Loucy (cell line): ENCODE results near the gene VAMP7.
A peak's percentile ranks its signal among the peaks of the same experiment; 100 is the strongest.

Experiments used
- H2AFZ ChIP-seq: fragments of 200-600 bp; sonication (generic); 2 replicates; pipeline ENCODE4 v1.6.0; 2016; ENCODE audit warnings: antibody characterized with exemption, mild to moderate bottlenecking, low read length, moderate library complexity
- H3F3A ChIP-seq: fragments of 200-600 bp; 2 replicates; pipeline ENCODE4 v1.6.0; 2016; ENCODE audit warnings: antibody characterized with exemption, low read depth, mild to moderate bottlenecking
- H3K27me3 ChIP-seq: fragments of 200-600 bp; sonication (generic); 2 replicates; pipeline ENCODE4 v1.6.1; 2014; ENCODE audit warnings: low read length, mild to moderate bottlenecking; ENCODE audit not compliant: insufficient read depth, poor library complexity, severe bottlenecking
- H3K36me3 ChIP-seq: fragments of 200-600 bp; sonication (generic); 2 replicates; pipeline ENCODE4 v1.6.1; 2016; ENCODE audit warnings: low read length; ENCODE audit not compliant: insufficient read depth
- H3K4me1 ChIP-seq: fragments of 200-600 bp; sonication (generic); 2 replicates; pipeline ENCODE4 v1.5.1; 2014; ENCODE audit warnings: low read length, mild to moderate bottlenecking; ENCODE audit not compliant: insufficient read depth, poor library complexity, severe bottlenecking
- H3K4me2 ChIP-seq: fragments of 200-600 bp; sonication (generic); 2 replicates; pipeline ENCODE4 v1.6.0; 2014; ENCODE audit warnings: antibody characterized with exemption, low read length, low read depth, mild to moderate bottlenecking; ENCODE audit not compliant: poor library complexity, severe bottlenecking
- H3K4me3 ChIP-seq: fragments of 200-600 bp; sonication (generic); 2 replicates; pipeline ENCODE4 v1.5.1; 2014; ENCODE audit warnings: low read length, mild to moderate bottlenecking, mixed read lengths; ENCODE audit not compliant: poor library complexity, severe bottlenecking
- H3K79me2 ChIP-seq: fragments of 200-600 bp; sonication (generic); 2 replicates; pipeline ENCODE4 v1.6.1; 2014; ENCODE audit warnings: low read length; ENCODE audit not compliant: insufficient read depth
- H3K9ac ChIP-seq: fragments of 200-600 bp; sonication (generic); 2 replicates; pipeline ENCODE4 v1.6.0; 2014; ENCODE audit warnings: mild to moderate bottlenecking, low read depth, low read length, moderate library complexity; ENCODE audit not compliant: poor library complexity, severe bottlenecking
- H3K9me2 ChIP-seq: fragments of 200-600 bp; sonication (generic); replicated peaks from 2 replicates; pipeline ENCODE4 v1.6.1; 2016; ENCODE audit warnings: low read depth, low read length, mixed read lengths
- H3K9me3 ChIP-seq: fragments of 200-600 bp; sonication (generic); 2 replicates; pipeline ENCODE4 v1.6.1; 2014; ENCODE audit warnings: mild to moderate bottlenecking, antibody characterized with exemption, low read length, low read depth; ENCODE audit not compliant: insufficient read depth
- H4K20me1 ChIP-seq: fragments of 200-600 bp; sonication (generic); 2 replicates; pipeline ENCODE4 v1.6.0; 2014; ENCODE audit warnings: antibody characterized with exemption, low read length, mild to moderate bottlenecking; ENCODE audit not compliant: insufficient read depth, poor library complexity, severe bottlenecking
- CTCF ChIP-seq: fragments of 200-600 bp; sonication (generic); conservative IDR thresholded peaks from 2 replicates; pipeline ENCODE4 v1.5.1; 2014; ENCODE audit warnings: mild to moderate bottlenecking, antibody characterized with exemption, low read length
- EZH2phosphoT487 ChIP-seq: fragments of 200-600 bp; IDR thresholded peaks from 2 replicates; pipeline ENCODE4 v1.6.1; 2018; ENCODE audit warnings: antibody characterized with exemption, mild to moderate bottlenecking, moderate library complexity, borderline replicate concordance

VAMP7 gene

DNA sequence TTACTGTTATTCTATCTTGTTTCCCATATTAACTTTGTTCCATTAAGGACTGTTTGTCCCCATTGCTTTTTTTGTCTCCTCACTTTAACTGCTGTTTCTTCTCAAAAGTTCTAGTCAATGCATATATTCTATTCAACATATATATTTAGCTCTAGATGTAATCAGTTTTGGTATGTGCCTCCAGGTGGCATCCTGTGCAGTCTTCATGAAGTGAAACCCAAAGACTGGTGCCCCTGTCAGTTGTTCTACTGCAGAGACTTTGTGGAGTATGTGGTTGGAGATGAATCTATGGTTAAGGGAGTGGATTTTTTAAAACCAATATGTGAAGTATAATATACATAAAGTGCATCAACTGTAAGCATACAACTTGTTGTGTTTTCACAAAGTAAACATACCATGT lies 57.0 kb downstream of the VAMP7 start:
- no peaks in the 10 kb centered on the region for H3K9me3 ChIP-seq

DNA sequence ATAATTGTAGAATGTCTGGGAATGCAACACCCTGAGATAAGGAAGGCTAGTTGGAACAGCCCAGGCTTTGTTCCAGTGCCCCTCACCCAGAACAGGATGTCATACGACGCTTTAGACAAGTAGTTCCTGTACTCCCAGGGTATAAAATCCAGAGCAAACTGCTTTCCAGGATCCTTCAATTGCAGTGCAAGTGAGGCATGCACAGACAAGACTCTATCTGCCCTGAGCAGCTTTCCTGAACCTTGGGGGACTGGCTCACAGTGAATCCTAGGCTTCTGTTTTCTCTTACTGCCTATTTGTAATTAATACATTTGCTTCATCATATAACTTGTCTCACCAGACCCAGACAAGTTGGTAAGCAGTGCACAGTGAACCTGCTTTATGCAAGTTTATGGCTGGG lies 68.0 kb downstream of the VAMP7 start:
- Histone ChIP-seq H3K9ac (no peak overlapping the region), H3K4me2 (no peak overlapping the region), H3F3A (no peaks in the 10 kb centered on the region), H2AFZ (no peak overlapping the region), H3K27me3 (no peaks in the 10 kb centered on the region), H3K4me1 (no peaks in the 10 kb centered on the region), H3K79me2 (no peaks in the 10 kb centered on the region), H3K36me3 (peaks cover 8% of the 10 kb centered on the region; the same call in 1 of the 2 replicates), H3K9me3 (no peaks in the 10 kb centered on the region), H3K9me2 (no peaks in the 10 kb centered on the region), H4K20me1 (no peaks in the 10 kb centered on the region), H3K4me3 (no peak overlapping the region)
- TF ChIP-seq EZH2phosphoT487 (no peak), CTCF (no peak)

More for the DNA sequence above, 57.0 kb downstream of the VAMP7 start:
- TF ChIP-seq EZH2phosphoT487 (no peak), CTCF (peak; percentile 21; the same call in 1 of the 2 replicates)
- no peaks in the 10 kb centered on the region for H3K4me1 ChIP-seq
- H3K9ac ChIP-seq: no peak overlapping the region
- H2AFZ ChIP-seq: no peak overlapping the region
- H4K20me1 ChIP-seq: no peaks in the 10 kb centered on the region
- H3K4me3 ChIP-seq: no peak overlapping the region
- H3K9me2 ChIP-seq: no peaks in the 10 kb centered on the region
- H3F3A ChIP-seq: no peaks in the 10 kb centered on the region
- no peak overlapping the region for H3K4me2 ChIP-seq
- H3K36me3 ChIP-seq: peaks cover 10% of the 10 kb centered on the region; the same call in 1 of the 2 replicates
- H3K27me3 ChIP-seq: no peaks in the 10 kb centered on the region
- H3K79me2 ChIP-seq: no peaks in the 10 kb centered on the region

DNA sequence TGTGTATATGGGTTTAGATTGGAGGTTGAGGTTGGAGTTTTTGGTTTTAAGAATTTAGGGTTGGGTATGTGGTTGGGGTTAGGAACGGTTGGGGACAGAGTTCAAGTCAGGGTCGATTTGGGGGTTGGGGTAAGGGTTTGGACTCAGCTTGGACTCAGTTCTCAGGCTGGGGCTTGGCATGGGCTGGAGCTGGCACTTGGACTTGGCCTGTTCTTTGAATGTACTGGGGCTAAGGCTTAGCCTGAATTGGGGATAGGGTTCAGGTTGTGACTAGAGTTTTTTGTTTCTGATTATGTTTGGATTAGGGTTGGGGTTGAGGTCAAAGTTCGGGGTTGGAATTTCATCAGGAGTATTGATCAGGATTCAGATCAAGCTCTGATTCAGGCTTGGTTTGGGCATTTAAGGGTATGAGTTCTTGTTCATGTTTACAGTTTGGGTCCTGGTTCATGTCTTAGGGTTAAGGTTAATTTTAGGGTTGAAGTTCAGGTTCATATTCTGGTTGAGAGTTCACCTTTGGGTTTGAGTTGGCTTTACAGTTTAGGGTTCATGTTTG lies 70.2 kb downstream of the VAMP7 start:
- Histone ChIP-seq H3F3A (no peaks in the 10 kb centered on the region), H3K4me3 (no peak overlapping the region), H3K4me1 (no peaks in the 10 kb centered on the region), H3K4me2 (no peak overlapping the region), H3K9me3 (no peaks in the 10 kb centered on the region), H3K27me3 (no peaks in the 10 kb centered on the region), H4K20me1 (no peaks in the 10 kb centered on the region), H3K36me3 (no peaks in the 10 kb centered on the region), H2AFZ (no peak overlapping the region), H3K79me2 (no peaks in the 10 kb centered on the region), H3K9me2 (no peaks in the 10 kb centered on the region), H3K9ac (no peak overlapping the region)
- TF ChIP-seq EZH2phosphoT487 (no peak), CTCF (no peak)
